ENCODE results near the gene APOBEC3F. TPM values are rescaled to one million over a fixed set of nuclear protein-coding genes. Genes with fewer than 3 reads are reported as not detected.
"Not testable (repeated sequence)": the region's sequence is repeated elsewhere in the genome, so short reads cannot be mapped to it uniquely, and the experiment has no call there.

Gene APOBEC3F
- total RNA-seq, 1 experiment from 2014 or later, result 0.25 TPM

- DNase-seq (ENCODE audit: low spot score), result no peak
These were observed 14.0 kb upstream of the APOBEC3F start for GRCh38 chr22:39026509-39027150.

GRCh38 chr22:39027717-39028116 is 12.9 kb upstream of the APOBEC3F start:
- DNase-seq (ENCODE audit: low spot score), result no peak

DNA sequence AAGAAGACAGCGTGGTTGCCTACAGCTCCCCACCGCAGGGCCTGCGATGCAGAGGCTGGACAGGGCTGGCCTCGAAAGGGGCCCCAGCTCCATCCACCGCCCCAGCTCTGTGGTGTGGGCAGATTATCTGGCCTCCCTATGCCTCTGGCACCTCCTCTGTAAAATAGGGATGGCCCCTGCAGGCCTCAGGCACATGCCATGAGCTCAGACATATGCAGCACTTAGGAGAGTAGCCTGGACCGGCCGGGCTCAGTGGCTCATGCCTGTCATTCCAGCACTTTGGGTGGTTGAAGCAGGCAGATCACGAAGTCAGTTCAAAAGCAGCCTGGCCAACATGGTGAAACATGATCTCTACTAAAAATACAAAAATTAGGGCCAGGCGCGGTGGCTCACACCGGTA is 12.4 kb upstream of the APOBEC3F start:
- no peak for DNase-seq (ENCODE audit: low spot score)

- no peak for DNase-seq (ENCODE audit: low spot score)
These were observed 11.4 kb upstream of the APOBEC3F start for GRCh38 chr22:39029227-39029626.

- DNase-seq (ENCODE audit: low spot score), result no peak
These were observed 10.0 kb upstream of the APOBEC3F start for GRCh38 chr22:39030705-39031104.

DNA sequence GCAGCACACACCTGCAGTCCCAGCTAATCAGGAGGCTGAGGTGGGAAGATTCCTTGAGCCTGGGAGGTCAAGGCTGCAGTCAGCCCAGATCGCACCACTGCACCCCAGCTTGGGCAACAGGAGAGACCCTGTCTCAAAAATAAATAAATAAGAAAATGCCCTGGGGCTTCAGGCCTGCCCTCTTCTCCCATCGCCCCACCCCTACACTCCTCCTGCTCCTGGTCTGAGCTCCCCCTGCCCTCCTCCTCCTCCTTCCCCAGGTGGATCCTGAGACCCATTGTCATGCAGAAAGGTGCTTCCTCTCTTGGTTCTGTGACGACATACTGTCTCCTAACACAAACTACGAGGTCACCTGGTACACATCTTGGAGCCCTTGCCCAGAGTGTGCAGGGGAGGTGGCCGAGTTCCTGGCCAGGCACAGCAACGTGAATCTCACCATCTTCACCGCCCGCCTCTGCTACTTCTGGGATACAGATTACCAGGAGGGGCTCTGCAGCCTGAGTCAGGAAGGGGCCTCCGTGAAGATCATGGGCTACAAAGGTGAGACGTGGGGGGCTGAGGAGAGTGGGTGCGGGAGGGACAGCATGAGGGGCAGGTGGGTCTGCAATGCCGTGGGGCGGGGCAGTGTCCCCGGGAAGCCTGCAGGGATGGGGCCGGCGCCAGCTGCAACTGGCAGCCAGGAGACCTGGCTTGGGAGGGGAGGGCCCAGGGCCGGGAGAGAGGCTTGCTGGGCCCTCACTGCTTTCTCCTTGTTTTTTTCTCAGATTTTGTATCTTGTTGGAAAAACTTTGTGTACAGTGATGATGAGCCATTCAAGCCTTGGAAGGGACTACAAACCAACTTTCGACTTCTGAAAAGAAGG is 9.0 kb upstream of the APOBEC3F start:
- DNase-seq (ENCODE audit: low spot score), result not testable (repeated sequence)

GRCh38 chr22:39037071-39037470 is 3.6 kb upstream of the APOBEC3F start:
- DNase-seq (ENCODE audit: low spot score), result not testable (repeated sequence)

DNA sequence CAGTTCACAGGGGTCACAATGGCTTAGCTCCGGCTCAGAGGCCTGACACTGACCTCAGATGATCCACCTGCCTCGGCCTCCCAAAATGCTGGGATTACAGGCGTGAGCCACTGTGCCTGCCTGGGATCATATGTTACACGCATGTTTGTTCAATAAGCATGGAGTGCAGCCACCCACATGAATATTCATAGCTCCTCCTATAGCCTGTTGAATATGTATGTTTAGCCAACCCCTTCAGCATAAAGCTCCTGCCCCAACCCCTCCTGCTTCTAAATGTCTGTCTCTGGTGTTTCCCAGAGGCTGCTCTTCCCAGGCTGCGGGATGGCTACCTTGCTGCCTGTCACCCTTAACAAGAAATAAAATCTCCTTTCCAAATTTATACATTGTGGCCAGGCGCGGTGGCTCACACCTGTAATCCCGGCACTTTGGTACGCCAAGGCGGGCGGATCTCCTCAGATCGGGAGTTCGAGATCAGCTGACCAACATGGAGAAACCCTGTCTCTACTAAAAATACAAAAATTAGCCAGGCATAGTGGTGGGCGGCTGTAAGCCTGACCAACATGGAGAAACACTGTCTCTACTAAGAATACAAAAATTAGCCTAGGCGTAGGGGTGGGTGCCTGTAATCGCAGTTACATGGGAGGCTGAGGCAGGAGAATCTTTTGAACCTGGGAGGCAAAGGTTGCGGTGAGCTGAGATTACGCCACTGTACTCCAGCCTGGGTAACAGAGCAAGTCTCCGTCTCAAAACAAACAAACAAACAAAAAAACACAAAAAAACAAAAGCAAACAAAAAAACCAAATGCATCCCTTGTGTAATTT is 1.1 kb upstream of the APOBEC3F start:
- no peak for DNase-seq (ENCODE audit: low spot score)

DNA sequence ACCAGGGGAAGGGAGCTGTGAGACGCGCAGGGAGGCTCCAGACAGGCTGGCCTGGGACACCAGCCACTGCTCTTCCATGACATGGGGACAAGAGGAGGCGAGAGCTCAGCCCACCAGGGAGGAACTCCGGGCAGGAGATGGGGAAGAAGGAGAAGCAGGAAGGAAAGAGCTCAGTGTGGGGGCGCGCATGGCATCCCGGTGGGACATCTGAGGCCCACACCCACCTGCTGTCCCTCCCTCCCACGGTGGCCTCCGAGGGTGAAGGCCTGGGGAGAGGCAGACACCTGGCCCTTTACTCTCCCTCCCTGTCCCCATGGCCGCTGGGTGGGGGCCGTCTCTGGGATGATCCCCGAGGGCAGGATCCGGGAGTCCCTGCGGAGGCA is 518 bp upstream of the APOBEC3F start:
- not testable (repeated sequence) for DNase-seq (ENCODE audit: low spot score)

- no peak for DNase-seq (ENCODE audit: low spot score)
These were observed 1.2 kb downstream of the APOBEC3F start for GRCh38 chr22:39041908-39042307.

GRCh38 chr22:39043063-39043462 is 2.4 kb downstream of the APOBEC3F start:
- not testable (repeated sequence) for DNase-seq (ENCODE audit: low spot score)

GRCh38 chr22:39045136-39045535 is 4.5 kb downstream of the APOBEC3F start:
- not testable (repeated sequence) for DNase-seq (ENCODE audit: low spot score)

DNA sequence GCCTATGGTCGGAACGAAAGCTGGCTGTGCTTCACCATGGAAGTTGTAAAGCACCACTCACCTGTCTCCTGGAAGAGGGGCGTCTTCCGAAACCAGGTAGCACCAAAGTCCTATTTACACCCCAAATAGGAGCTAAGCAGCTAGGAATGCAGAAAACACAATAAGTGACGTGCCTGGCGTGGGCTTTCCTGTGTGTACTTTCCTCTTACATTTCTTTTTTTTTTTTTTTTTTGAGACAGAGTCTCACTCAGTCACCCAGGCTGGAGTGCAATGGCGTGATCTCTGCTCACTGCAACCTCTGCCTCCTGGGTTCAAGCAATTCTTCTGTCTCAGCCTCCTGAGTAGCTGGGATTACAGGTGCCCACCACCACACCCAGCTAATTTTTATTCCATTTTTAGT is 8.8 kb downstream of the APOBEC3F start:
- DNase-seq (ENCODE audit: low spot score), result not testable (repeated sequence)

GRCh38 chr22:39051844-39052495 is 11.3 kb downstream of the APOBEC3F start:
- DNase-seq (ENCODE audit: low spot score), result not testable (repeated sequence)

- no peak for DNase-seq (ENCODE audit: low spot score)
These were observed 15.0 kb downstream of the APOBEC3F start for GRCh38 chr22:39055658-39056057.

DNA sequence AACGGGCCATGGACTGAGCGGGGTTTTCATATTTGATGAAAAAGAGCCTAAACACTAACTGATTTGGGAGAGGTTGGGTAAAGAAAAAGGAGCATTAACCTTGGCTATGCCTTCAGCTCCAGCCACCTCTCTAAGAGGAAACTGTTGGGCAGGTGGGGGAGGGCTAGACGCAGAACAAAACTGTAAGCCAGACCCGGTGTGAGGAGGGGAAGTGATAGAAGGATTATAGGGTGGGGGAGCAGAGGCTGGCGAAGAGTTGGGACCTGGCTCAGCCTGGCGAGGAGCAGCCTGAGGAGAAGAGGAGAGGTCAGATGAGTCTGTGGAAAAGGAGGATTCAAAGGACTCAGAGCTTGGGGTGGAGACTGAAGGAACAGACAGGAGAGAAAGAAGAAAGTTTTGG is 20.6 kb downstream of the APOBEC3F start:
- DNase-seq (ENCODE audit: low spot score), result not testable (repeated sequence)

- not testable (repeated sequence) for DNase-seq (ENCODE audit: low spot score)
These were observed 21.3 kb downstream of the APOBEC3F start for GRCh38 chr22:39061951-39062350.

GRCh38 chr22:39063904-39064303 is 23.2 kb downstream of the APOBEC3F start:
- DNase-seq (ENCODE audit: low spot score), result not testable (repeated sequence)

DNA sequence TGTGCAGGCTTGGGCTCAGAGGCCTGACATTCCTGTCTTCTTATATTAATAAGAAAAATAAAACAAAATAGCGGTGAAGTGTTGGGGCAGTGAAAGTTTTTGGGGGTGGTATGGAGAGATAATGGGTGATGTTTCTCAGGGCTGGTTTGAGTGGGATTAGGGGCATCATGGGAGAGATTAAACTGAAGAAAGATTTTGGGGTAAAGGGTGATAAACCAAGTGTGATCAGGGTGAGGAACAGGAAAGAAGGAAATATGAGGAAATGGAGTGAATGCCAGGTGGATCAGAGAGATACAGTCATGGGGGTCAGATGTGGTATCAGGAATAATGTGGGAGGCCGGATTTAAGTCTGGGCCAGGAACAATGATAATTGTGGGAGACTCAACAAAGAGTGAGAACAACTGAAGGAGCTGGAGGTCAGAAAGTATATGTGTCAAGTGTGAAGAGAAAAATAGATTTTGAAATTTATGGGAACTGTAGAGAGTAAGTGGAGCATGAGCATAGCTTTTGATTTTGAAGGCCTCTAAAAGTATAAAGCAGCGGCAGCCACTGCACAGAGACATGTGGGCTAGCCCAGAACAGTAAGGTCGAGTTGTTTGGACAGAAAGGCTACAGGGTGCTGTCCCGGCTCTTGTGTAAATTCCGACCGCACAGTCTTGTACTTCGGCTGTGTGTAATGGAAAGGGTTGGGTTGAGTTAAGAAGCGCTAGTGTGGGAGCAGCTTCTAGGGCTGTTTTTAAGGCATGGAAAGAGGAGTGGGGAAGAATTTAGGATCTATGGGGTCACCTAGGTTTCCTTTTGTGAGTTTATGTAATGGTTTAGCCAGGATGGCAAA is 26.0 kb downstream of the APOBEC3F start:
- not testable (repeated sequence) for DNase-seq (ENCODE audit: low spot score)

GRCh38 chr22:39068033-39068785 is 27.5 kb downstream of the APOBEC3F start:
- DNase-seq (ENCODE audit: low spot score), result no peak
